SKM-1 treated with dmso at 0.1 percent for 144 hours (cell line): Measurements from ENCODE around the gene SPCS3.
A peak's percentile ranks its signal among the peaks of the same experiment; 100 is the strongest.
"Not testable (repeated sequence)": the region's sequence is repeated elsewhere in the genome, so short reads cannot be mapped to it uniquely, and the experiment has no call there.

ENCODE experiments used
- DNase-seq: peaks from one replicate; lab custom pipeline; 2025; ENCODE audit not compliant: unreplicated experiment; lab: John Stamatoyannopoulos, UW

Gene SPCS3

GRCh38 chr4:176319704-176320339, at the start of gene SPCS3:
Gene SPCS3, plus strand, starts transcription at chr4:176319966. Its CDS starts 111 bp downstream, at chr4:176320077.
- DNase-seq: peak; percentile 86

DNA sequence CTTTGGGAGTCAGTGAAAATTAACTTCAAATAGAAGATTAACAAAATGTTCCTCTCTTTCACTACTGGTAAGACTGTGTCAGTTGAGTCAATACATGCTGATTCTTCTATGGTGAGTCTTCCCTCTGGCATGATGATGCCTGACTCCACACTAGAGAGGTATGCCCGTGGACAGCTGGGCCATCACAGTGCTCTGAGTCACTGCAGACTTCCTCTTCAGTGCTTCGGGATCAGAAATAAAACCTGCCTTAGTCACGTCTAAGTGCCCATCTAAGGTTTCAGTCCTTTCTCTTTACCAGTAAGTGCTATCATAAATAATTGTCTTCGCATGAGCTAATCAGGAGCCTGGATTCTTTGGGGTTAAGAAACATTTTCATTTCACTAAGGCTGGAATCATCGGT, 49.1 kb upstream of the SPCS3 start:
- DNase-seq: no peak

GRCh38 chr4:176271749-176272148, 48.0 kb upstream of the SPCS3 start:
- no peak for DNase-seq

- DNase-seq: no peak
Observed at GRCh38 chr4:176272799-176273198, 47.0 kb upstream of the SPCS3 start.

DNA sequence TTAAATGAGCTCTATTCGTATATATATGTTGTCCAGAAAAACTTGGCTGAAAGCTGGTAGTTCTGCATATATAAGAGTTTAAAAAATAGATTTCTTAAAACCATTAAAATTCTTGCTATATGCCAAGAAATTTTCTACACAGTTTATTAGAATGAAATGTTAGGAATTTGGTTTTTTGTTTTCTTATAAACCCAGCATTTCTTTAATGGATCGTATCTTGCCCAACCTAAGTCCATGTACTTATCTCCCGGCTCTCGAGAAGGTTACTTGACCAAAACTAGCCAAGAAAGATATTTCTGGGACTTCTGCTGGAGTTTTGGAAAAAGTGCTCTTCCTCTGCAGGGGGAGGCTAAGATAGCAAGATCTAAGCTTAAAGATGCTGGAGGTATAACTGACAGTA, 46.0 kb upstream of the SPCS3 start:
- DNase-seq: no peak

DNA sequence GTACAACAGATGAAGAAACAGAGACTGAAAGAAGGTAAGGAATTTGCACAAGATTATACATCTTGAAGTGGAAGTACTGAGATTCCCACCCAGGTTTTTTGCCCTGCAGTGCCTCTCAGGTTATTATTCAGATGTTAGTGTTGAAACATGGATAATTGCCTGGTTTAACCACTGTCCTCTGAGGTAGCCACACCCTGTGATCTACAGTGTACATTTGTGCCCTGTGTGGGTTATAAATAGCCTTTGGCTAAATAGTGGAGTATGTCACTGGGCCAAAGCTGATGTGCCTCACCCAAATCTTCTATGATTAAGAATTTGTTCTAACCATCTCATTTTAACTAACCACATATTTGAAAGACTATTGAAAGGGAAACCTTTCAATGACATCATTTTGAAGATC, 45.3 kb upstream of the SPCS3 start:
- no peak for DNase-seq

DNA sequence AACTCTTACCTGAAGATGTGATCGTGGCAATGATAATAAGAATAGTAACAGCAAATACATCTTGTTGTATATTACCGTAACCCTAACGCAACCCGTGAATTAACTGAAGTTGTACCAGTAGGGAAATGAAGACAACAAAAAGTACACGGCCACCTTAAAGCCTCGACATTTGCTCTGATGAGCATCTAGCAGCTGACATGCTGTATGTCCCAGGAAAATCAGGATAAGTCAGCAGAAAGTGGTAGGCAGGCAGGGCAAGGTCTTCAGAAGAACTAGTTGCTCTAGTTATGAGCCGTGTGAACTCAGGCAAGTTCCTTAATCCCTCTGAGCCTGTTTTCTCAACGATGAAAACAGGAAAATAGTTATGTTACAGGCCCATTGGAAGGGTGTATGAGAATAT, 43.1 kb upstream of the SPCS3 start:
- DNase-seq: no peak

- peak; percentile 29 for DNase-seq
Observed at GRCh38 chr4:176277162-176277904, 42.4 kb upstream of the SPCS3 start.

DNA sequence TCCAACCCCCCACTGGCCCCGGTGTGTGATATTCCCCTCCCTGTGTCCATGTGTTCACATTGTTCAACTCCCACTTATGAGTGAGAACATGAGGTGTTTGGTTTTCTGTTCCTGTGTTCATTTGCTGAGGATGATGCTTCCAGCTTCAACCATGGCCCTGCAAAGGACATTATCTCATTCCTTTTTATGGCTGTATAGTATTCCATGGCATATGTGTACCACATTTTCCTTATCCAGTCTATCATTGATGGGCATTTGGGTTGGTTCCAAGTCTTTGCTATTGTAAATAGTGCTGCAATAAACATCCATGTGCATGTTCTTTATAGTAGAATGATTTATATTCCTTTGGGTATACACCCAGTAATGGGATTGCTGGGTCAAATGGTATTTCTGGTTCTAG, 40.2 kb upstream of the SPCS3 start:
- not testable (repeated sequence) for DNase-seq

DNA sequence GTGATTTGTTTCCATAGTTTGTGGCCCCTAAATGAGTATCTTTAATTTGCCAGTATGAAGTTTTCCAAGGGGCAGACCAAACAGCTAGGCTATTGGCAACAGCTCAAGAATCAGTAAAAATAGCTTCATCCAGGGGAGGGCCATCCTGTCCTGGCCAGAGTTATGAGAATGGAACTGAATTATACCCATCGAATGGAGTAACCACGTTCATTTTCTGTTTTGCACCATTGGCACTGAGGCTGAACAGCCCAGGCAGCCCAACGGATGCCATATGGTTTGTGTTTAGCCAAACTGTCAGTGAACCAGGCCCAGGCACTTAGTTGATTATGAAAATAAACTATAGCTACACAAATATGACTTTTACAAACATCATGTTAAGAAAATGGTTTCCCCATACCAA, 33.0 kb upstream of the SPCS3 start:
- DNase-seq: no peak

- no peak for DNase-seq
Observed at GRCh38 chr4:176287546-176287945, 32.2 kb upstream of the SPCS3 start.

DNA sequence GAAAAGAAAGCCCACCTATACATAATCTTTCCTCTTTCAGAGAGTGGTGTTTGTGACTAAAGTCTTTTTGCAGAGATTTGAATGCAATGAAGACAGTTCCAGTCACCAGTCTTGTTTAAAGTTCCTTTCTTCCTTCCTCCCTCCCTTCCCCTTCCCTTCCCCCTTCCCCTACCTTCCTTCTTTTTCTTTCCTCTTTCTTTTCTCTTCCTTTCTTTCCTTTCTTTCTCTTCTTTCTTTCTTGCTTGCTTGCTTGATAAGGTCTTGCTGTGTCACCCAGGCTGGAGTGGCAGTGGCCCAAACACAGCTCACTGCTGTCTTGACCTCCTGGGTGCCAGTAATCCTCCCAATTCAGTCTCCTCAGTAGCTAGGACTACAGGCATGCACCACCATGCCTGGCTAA, 31.7 kb upstream of the SPCS3 start:
- no peak for DNase-seq

DNA sequence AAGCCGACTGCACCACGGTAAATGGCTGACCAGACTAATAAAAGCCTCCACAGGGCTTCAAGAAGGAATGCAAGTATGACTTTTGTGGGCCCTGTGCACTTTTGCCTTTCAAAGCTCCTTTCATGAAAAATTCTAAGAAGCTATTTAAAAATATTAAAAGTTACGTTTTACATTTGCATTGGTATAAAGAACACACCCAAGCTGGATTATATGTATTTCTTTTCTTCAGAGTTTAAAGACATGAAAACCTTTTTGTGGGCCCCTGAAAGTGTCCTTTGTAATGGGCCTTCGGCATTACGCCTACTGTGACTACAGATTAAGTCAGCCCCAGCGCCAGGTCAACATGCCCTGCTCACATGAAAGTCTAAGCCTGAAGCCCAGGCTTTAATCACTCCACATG, 30.2 kb upstream of the SPCS3 start:
- DNase-seq: no peak

GRCh38 chr4:176290520-176290919, 29.2 kb upstream of the SPCS3 start:
- DNase-seq: no peak

- DNase-seq: no peak
Observed at GRCh38 chr4:176291748-176292147, 28.0 kb upstream of the SPCS3 start.

GRCh38 chr4:176292920-176293319, 26.8 kb upstream of the SPCS3 start:
- DNase-seq: no peak

- DNase-seq: no peak
Observed at GRCh38 chr4:176293660-176294059, 26.1 kb upstream of the SPCS3 start.

DNA sequence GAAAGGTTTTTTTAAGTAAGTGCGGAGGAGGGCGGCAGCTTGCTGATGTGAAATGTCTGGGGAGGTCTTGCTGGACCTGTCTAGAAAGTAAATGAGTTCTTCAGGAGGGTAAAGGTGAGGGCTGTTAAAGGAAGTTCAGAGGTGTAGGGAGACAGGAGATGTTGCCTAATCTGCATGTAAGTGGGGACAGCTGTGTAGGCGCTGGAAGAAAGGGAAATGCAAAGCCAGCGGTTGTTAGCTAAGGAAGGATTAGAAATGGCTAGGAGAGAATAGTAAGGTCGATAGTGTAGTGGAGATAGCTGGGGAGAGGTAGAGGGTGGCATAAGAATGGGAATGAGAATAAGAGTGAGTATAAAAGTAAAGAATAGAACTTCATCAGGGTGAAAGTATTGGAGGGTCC, 23.9 kb upstream of the SPCS3 start:
- DNase-seq: not testable (repeated sequence)

DNA sequence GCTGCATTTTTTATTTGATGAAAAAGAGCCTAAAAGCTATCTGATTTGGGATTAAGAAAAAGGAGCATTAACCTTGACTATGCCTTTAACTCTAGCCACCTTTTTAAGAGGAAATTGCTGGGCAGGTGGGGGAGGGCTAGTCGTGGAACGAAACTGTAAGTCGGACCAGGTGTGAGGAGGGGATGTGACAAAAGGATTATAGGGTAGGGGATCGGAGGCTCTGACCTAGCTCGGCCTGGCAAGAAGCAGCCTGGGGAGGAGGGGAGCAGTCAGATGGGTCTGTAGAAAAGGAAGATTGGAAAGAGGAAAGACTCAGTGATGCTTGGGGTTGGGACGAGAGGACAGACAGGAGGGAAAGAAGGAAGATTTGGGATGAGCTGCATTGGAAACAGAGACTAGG, 21.1 kb upstream of the SPCS3 start:
- DNase-seq: no peak

DNA sequence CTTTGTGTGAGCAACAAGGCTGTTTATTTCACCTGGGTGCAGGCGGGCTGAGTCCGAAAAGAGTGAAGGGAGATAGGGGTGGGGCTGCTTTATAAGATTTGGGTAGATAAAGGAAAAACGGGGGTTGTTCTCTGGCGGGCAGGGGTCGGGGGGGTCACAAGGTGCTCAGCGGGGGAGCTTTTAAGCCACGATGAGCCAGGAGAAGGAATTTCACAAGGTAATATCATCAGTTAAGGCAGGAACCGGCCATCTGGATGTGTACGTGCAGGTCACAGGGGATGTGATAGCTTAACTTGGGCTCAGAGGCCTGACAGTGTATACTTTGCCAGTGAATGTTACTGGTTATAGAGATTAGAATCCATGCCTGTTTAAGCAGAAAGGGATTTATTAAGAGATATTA, 19.7 kb upstream of the SPCS3 start:
- DNase-seq: no peak

- DNase-seq: no peak
Observed at GRCh38 chr4:176300565-176300964, 19.2 kb upstream of the SPCS3 start.

DNA sequence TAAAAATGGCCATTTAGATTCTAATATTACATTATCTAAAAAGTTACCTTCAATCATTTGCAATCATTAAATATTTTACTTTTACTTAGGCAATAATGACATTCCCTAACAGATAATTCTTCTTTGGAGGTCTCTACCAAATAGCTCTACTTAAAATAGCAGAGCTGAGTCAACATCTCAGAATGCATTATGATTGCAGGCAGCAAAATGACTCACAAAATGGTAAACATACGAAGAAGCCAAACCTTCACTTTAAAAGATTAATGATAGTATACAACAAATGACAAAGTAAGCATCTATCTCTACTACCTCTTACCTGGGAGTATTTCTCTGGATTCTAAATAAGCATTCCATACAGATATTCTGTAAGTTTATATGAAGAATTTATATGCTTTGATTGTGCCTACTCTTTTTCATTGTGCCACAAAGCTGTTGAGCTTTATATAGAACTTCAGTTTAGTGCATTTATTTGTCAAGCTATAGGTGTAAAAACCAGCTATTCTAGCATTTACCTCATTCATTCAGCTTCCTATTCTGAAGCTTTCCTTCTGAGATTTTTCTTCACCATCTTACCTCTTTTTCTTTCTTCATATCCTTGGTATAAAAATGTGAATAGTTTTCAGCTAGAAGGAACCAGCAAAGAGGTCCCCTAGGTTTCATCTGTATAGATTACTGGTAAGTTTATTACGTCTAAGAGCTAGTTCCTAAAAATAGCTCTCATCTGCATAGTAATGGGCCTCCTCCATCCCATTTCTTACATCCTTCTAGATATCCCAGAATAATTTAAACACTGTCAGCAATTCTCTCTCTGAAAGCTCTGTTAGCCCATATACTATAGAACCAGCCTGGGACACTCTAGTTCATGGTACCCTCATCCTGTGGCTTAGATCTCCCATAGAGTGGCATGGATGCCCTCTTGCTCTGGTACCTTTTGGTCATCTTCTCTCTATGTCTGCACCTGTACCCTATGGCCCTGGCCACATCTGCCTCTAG, 17.2 kb upstream of the SPCS3 start:
- no peak for DNase-seq
